Mammary epithelial cell (primary cell): ENCODE measurements around the gene CHD5.

Experiments used
- EZH2 ChIP-seq: IDR thresholded peaks from 2 replicates; pipeline ENCODE4 v1.6.1; 2012; ENCODE audit warnings: low read length, inconsistent platforms, borderline replicate concordance
- TF ChIP-seq, protein P1 (sequence below), 2 donors: IDR thresholded peaks in 1 of 2; conservative IDR thresholded peaks in 1 of 2; 2 replicates each; pipeline ENCODE4 v1.5.1; 2011 to 2012; ENCODE audit warnings: inconsistent platforms in 2 of 2, low read length in 2 of 2, mild to moderate bottlenecking in 2 of 2, control low read depth in 1 of 2, low read depth in 1 of 2; ENCODE audit not compliant: insufficient read depth in 1 of 2; ENCODE audit errors: extremely low read depth in 1 of 2

DNA sequence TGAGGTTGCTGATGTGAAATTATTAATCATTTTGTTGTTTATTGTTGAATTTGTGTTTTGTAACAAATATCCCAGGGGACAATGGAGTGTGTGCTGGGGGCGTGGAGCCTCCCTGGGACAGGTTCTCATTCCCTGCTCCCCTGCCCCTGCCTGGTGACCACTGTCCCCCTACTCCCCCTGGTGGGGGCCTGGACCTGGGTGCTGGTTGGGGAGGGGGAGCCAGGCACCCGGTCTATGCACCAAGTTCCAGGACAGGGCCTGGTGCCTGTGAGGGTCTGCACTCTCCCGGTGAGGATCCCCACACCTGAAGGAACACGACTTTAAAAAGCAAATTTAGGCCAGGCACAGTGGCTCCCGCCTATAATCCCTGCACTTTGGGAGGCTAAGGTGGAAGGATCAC is 42.4 kb downstream of the CHD5 start:
- no peak for TF ChIP-seq EZH2
- TF ChIP-seq, protein P1, sequence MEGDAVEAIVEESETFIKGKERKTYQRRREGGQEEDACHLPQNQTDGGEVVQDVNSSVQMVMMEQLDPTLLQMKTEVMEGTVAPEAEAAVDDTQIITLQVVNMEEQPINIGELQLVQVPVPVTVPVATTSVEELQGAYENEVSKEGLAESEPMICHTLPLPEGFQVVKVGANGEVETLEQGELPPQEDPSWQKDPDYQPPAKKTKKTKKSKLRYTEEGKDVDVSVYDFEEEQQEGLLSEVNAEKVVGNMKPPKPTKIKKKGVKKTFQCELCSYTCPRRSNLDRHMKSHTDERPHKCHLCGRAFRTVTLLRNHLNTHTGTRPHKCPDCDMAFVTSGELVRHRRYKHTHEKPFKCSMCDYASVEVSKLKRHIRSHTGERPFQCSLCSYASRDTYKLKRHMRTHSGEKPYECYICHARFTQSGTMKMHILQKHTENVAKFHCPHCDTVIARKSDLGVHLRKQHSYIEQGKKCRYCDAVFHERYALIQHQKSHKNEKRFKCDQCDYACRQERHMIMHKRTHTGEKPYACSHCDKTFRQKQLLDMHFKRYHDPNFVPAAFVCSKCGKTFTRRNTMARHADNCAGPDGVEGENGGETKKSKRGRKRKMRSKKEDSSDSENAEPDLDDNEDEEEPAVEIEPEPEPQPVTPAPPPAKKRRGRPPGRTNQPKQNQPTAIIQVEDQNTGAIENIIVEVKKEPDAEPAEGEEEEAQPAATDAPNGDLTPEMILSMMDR (conservative IDR thresholded peaks at IDR 0.05 in 1 of 2, IDR thresholded peaks at IDR 0.05 in 1 of 2; ENCODE audit: extremely low read depth in 1 of 2, insufficient read depth in 1 of 2, low read depth in 1 of 2, low read length in 2 of 2), result no peak
